GM18951 (cell line): ENCODE data around the gene TXK.

ENCODE experiments used
- POLR2A ChIP-seq: IDR thresholded peaks from 4 replicates; pipeline ENCODE4 v1.6.1; 2011; ENCODE audit warnings: mild to moderate bottlenecking; ENCODE audit not compliant: insufficient read length, insufficient read depth; ENCODE audit errors: extremely low read depth
- in situ Hi-C: fragments of 300-500 bp; cut with MboI; formaldehyde crosslinking; loops from one replicate; pipeline ENCODE4 v1.12.0; 2022; ENCODE audit warnings: low sequenced_read_pairs, mixed read lengths, inconsistent platforms; ENCODE audit not compliant: unreplicated experiment

The TXK gene

GRCh38 chr4:48127682-48128404, 6.2 kb downstream of the TXK start:
- in situ Hi-C loops: no loop called here
- no peak for TF ChIP-seq POLR2A

DNA sequence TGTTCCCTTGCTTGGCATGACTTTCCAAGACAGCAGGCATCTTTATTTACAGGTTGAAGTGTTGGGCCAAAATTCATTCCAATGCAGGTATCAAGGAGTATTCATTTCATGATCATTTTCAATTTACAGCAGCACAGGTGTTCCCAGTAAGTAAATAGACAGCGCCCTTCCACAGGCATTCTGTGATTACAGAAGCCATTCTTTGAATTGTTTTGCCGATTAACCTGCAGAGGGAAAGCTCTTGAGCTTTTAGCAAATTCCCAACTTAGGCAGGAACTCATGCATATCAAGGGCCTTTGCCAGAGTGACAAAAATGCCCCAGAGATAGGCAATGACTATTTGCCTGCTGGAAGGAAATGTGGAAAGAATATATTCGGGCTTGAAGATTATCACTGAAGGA, 6.8 kb downstream of the TXK start:
- in situ Hi-C loops: no loop called here

DNA sequence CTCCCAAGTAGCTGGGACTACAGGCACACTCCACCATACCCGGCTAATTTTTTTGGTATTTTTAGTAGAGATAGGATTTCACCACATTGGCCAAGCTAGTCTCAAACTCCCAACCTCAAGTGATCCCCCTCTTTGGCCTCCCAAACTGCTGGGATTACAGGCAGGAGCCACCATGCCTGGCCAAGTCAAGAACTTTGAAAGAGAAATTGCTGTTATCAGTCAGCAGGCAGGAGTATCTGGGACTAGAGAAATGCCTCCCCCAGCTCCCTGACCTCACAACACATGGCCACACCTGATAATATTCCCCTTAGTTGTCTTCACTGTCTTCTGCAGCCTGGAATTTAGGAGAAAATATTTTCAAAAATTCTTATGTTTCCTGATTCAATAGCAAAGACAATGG, 7.4 kb downstream of the TXK start:
- in situ Hi-C loops: no loop called here
- TF ChIP-seq POLR2A: no peak

More for the DNA sequence above, 6.8 kb downstream of the TXK start:
- TF ChIP-seq POLR2A: no peak

DNA sequence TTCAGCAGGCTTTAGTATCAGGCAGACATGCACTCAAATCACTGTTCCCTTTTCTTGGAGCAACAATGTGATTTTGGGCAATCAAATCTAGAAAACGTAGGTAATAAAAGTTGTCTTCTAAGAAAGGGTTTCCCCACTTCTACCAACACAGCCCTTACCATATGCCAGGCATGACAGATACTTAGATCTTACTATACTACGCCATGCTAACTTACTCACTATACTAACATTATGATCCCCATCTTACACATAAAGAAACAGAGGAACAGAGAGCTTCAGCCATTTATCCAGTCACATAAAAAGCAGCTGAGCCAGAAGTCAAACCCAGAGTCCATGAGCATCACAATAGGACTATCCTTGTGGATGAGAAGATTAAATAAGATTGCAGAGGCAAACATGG, 9.2 kb downstream of the TXK start:
- TF ChIP-seq POLR2A: no peak
- in situ Hi-C loops: no loop called here

- in situ Hi-C loops: no loop called here
- TF ChIP-seq POLR2A: no peak
Observed at GRCh38 chr4:48122756-48123155, 11.3 kb downstream of the TXK start.

DNA sequence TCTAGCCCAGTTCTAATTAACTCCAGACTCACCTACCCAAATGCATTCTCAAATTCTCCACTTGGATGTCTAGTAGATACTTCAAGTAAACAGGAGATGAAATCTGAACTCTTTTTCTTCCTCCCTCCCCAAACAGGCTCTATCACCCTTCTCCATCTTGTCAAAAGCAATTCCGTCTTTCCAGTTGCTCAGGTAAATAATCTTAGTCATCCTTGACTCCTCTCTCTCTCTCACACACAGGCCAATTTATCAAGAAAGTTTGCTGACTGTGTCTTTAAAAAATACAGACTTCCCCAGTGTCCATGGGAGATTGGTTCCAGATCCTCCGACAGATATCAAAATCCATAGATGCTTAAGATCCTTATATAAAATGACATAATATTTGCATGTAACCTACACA, 12.9 kb downstream of the TXK start:
- in situ Hi-C loops: no loop called here
- no peak for TF ChIP-seq POLR2A

GRCh38 chr4:48120132-48120531, 13.9 kb downstream of the TXK start:
- TF ChIP-seq POLR2A: no peak
- in situ Hi-C loops: no loop called here

- in situ Hi-C loops: no loop called here
- no peak for TF ChIP-seq POLR2A
Observed at GRCh38 chr4:48119646-48120045, 14.4 kb downstream of the TXK start.

- TF ChIP-seq POLR2A: no peak
- in situ Hi-C loops: no loop called here
Observed at GRCh38 chr4:48118081-48118480, 16.0 kb downstream of the TXK start.

GRCh38 chr4:48116582-48116981, 17.5 kb downstream of the TXK start:
- TF ChIP-seq POLR2A: no peak
- in situ Hi-C loops: no loop called here

- in situ Hi-C loops: no loop called here
- TF ChIP-seq POLR2A: no peak
Observed at GRCh38 chr4:48114412-48114811, 19.6 kb downstream of the TXK start.

DNA sequence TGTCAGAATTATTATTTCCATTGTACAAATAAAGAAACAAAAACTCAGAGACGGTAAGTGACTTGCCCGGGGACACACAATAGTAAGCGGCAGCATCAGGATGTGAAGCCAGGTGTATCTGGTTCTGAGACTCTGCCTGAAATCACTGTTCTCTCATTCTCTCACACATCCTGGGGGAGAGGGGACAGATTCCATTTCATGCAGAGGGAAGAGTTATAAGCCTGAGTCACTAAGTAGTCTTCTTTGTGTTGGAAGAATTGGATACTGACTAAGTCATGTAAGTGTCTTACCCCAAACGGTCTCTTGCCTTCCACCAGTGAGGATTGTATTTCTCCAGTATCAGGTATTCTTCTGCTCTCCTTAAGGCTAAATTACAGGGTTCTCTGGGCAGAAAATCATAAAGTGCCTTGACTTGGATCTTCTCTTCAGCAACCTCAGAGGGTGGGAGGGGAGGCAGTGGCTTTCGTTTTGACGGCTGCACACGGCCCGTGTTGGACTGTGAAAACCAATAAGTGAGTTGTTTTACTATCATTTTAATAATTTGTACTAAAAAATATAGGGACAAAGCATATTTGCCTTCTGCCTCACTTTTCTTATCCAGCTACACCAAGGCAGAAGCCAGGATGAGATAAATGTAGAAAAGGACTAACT, 21.9 kb downstream of the TXK start:
- TF ChIP-seq POLR2A: no peak
- in situ Hi-C loops: no loop called here

DNA sequence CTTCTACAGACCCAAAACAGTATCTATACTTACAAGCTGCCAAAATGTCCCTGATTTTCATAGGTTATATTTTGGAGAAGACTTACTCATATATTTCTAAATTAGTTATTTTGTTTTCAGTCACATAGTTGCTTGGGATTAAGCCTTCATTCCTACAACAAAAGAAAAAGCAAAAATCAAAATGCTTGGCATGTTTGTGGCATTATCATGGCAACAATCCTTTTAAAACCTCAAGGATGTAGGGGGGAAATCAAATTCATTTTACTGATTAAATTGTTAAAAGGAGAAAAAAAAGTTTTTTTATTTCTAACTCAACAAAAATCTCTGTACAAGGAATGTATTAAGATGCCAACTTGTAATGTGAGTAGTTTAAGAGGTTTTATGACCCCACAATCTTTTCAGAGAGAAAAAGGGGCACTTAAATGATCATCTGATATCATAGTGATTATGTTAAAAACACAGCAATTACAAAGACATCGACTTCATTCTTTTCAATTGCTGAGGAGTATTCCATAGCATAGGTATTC, 23.5 kb downstream of the TXK start:
- TF ChIP-seq POLR2A: no peak
- in situ Hi-C loops: no loop called here
